Activated CD4-positive, alpha-beta T cell treated with anti-CD3 and anti-CD28 coated beads, Interleukin-2, amount 50 U/mL, for 48 hours (primary cell): ENCODE results near the gene ADPRH.

Experiments used
- DNase-seq, 2 experiments: peaks; one replicate each; pipeline ENCODE4 v3.0.0-alpha.2; 2020

ADPRH gene

GRCh38 chr3:119598410-119599098 lies 19.3 kb downstream of the ADPRH start:
- DNase-seq, result no peak

- no peak for DNase-seq
These were observed 20.4 kb downstream of the ADPRH start for GRCh38 chr3:119599558-119600174.

- DNase-seq, result peak; percentile 37 to 40
These were observed 21.4 kb downstream of the ADPRH start for GRCh38 chr3:119600732-119601131.

GRCh38 chr3:119601154-119601553 lies 21.9 kb downstream of the ADPRH start:
- DNase-seq, result peak in 1 of 2 experiments; percentile 18

GRCh38 chr3:119602676-119603075 lies 23.4 kb downstream of the ADPRH start:
- DNase-seq, result no peak

GRCh38 chr3:119604878-119605277 lies 25.6 kb downstream of the ADPRH start:
- no peak for DNase-seq

GRCh38 chr3:119608405-119609000 lies 29.2 kb downstream of the ADPRH start:
- DNase-seq, result no peak

- no peak for DNase-seq
These were observed 30.0 kb downstream of the ADPRH start for GRCh38 chr3:119609301-119609700.

GRCh38 chr3:119611664-119612063 lies 32.4 kb downstream of the ADPRH start:
- DNase-seq, result no peak

- no peak for DNase-seq
These were observed 33.9 kb downstream of the ADPRH start for GRCh38 chr3:119613201-119613600.

- DNase-seq, result no peak
These were observed 34.6 kb downstream of the ADPRH start for GRCh38 chr3:119613872-119614271.

GRCh38 chr3:119616056-119616455 lies 36.8 kb downstream of the ADPRH start:
- DNase-seq, result no peak

GRCh38 chr3:119619094-119619493 lies 39.8 kb downstream of the ADPRH start:
- no peak for DNase-seq

- no peak for DNase-seq
These were observed 41.6 kb downstream of the ADPRH start for GRCh38 chr3:119620899-119621298.

- DNase-seq, result no peak
These were observed 44.9 kb downstream of the ADPRH start for GRCh38 chr3:119624002-119624720.

GRCh38 chr3:119625451-119626153 lies 46.3 kb downstream of the ADPRH start:
- DNase-seq, result no peak

GRCh38 chr3:119626196-119626595 lies 46.9 kb downstream of the ADPRH start:
- DNase-seq, result no peak

GRCh38 chr3:119627461-119627860 lies 48.2 kb downstream of the ADPRH start:
- DNase-seq, result peak in 1 of 2 experiments; percentile 45

GRCh38 chr3:119628390-119628789 lies 49.1 kb downstream of the ADPRH start:
- peak; percentile 39 to 54 for DNase-seq

- DNase-seq, result no peak
These were observed 49.6 kb downstream of the ADPRH start for GRCh38 chr3:119628816-119629445.

GRCh38 chr3:119630128-119630879 lies 51.0 kb downstream of the ADPRH start:
- no peak for DNase-seq

GRCh38 chr3:119630880-119631329 lies 51.6 kb downstream of the ADPRH start:
- DNase-seq, result no peak
